Measurements from ENCODE around the gene PDZD4. TPM values are rescaled to one million over a fixed set of nuclear protein-coding genes. Genes with fewer than 3 reads are reported as not detected.

Gene PDZD4
- total RNA-seq: 1 to 10 TPM; 1.6 to 8.9 (median 6.3) TPM

GRCh38 chrX:153829799-153830639 lies at the start of gene PDZD4:
PDZD4 (minus strand) TSS chrX:153830544; CDS start chrX:153830298, 246 bp downstream.
- no peak within 1 kb of the TSS for H3K27ac ChIP-seq
- H3K4me3 ChIP-seq: peak within 1 kb of the TSS in 3 of 4 donors; percentile 33 to 48 (median 42)
- H3K27me3 ChIP-seq: peaks cover 0 to 16% (median 4%) of the 10 kb centered on the region in 4 donors
- TF ChIP-seq POLR2A (IDR thresholded peaks at IDR 0.05): no peak
- no peak for TF ChIP-seq CTCF (IDR thresholded peaks at IDR 0.05)
- no peak for TF ChIP-seq POLR2AphosphoS5 (IDR thresholded peaks at IDR 0.05)
- no peak for TF ChIP-seq EP300 (IDR thresholded peaks at IDR 0.05)
- WGBS, 2 donors: 3 to 33% methylated on average over 8 to 56 of the region's 97 CpGs
- DNase-seq (peak in 1 of 2 donors; percentile 70), ATAC-seq (ENCODE audit: low FRiP score in 2 of 2) (no peak)
- peaks cover 8 to 21% (median 12%) of the 10 kb centered on the region in 4 donors for H3K4me1 ChIP-seq
- H3K36me3 ChIP-seq: no peaks in the 10 kb centered on the region
- H3K9me3 ChIP-seq: no peaks in the 10 kb centered on the region

GRCh38 chrX:153879741-153880439 lies 49.5 kb upstream of the PDZD4 start:
- Histone ChIP-seq H3K9me3 (no peaks in the 10 kb centered on the region), H3K27me3 (peaks cover 0 to 40% (median 2%) of the 10 kb centered on the region in 4 donors), H3K4me3 (no peak overlapping the region), H3K36me3 (no peaks in the 10 kb centered on the region), H3K4me1 (no peaks in the 10 kb centered on the region), H3K27ac (no peak overlapping the region)
- whole genome bisulfite sequencing, 2 donors: 62 to 80% methylated on average over 1 to 12 of the region's 12 CpGs
- DNase-seq (no peak), ATAC-seq (ENCODE audit: low FRiP score in 2 of 2) (no peak)
- TF ChIP-seq POLR2A (IDR thresholded peaks at IDR 0.05) (no peak), EP300 (IDR thresholded peaks at IDR 0.05) (no peak), POLR2AphosphoS5 (IDR thresholded peaks at IDR 0.05) (no peak), CTCF (IDR thresholded peaks at IDR 0.05) (no peak)

GRCh38 chrX:153878969-153879653 lies 48.8 kb upstream of the PDZD4 start:
- no peak for TF ChIP-seq POLR2A (IDR thresholded peaks at IDR 0.05)
- no peak for TF ChIP-seq POLR2AphosphoS5 (IDR thresholded peaks at IDR 0.05)
- TF ChIP-seq CTCF (IDR thresholded peaks at IDR 0.05): no peak
- no peak for TF ChIP-seq EP300 (IDR thresholded peaks at IDR 0.05)
- H3K4me1 ChIP-seq: no peaks in the 10 kb centered on the region
- peaks cover 0 to 34% (median 0%) of the 10 kb centered on the region in 4 donors for H3K27me3 ChIP-seq
- ATAC-seq (ENCODE audit: low FRiP score in 2 of 2) (no peak), DNase-seq (no peak)
- 8 to 25% methylated on average over 12 to 28 of the region's 28 CpGs for whole genome bisulfite sequencing, 2 donors
- no peak overlapping the region for H3K27ac ChIP-seq
- no peaks in the 10 kb centered on the region for H3K36me3 ChIP-seq
- H3K4me3 ChIP-seq: no peak overlapping the region
- no peaks in the 10 kb centered on the region for H3K9me3 ChIP-seq

GRCh38 chrX:153878345-153878744 lies 48.0 kb upstream of the PDZD4 start:
- no peaks in the 10 kb centered on the region for H3K4me1 ChIP-seq
- peaks cover 0 to 33% (median 0%) of the 10 kb centered on the region in 4 donors for H3K27me3 ChIP-seq
- no peak overlapping the region for H3K27ac ChIP-seq
- TF ChIP-seq POLR2AphosphoS5 (IDR thresholded peaks at IDR 0.05) (no peak), EP300 (IDR thresholded peaks at IDR 0.05) (no peak), POLR2A (IDR thresholded peaks at IDR 0.05) (no peak), CTCF (IDR thresholded peaks at IDR 0.05) (no peak)
- ATAC-seq (ENCODE audit: low FRiP score in 2 of 2) (no peak), DNase-seq (no peak)
- H3K4me3 ChIP-seq: no peak overlapping the region
- H3K9me3 ChIP-seq: no peaks in the 10 kb centered on the region
- WGBS, 2 donors: 35 to 53% methylated on average over 5 of the region's 5 CpGs
- H3K36me3 ChIP-seq: no peaks in the 10 kb centered on the region
